GM23338 (cell line): ENCODE data around the gene TEX44. TPM values are rescaled to one million over a fixed set of nuclear protein-coding genes. Genes with fewer than 3 reads are reported as not detected.

Experiments
- ATAC-seq: fragments of 200-7000 bp; cut with Tn5 transposase; 3 replicates; pipeline ENCODE4 v1.9.1; 2020
- DNase-seq: peaks from one replicate; pipeline ENCODE4 v3.0.0-alpha.2; 2015; ENCODE audit warnings: low spot score
- H2AFZ ChIP-seq: fragments of 200-600 bp; sonication (generic); 2 replicates; pipeline ENCODE4 v1.8.0; 2016; ENCODE audit warnings: antibody characterized with exemption, mild to moderate bottlenecking, moderate library complexity
- H3F3A ChIP-seq: fragments of 200-600 bp; sonication (generic); replicated peaks from 2 replicates; pipeline ENCODE4 v1.8.0; 2017; ENCODE audit warnings: antibody characterized with exemption, mixed run types, low read depth
- H3K27ac ChIP-seq: fragments of 200-600 bp; sonication (generic); 2 replicates; pipeline ENCODE4 v1.6.1; 2016; ENCODE audit warnings: low read depth
- H3K27me3 ChIP-seq: fragments of 200-600 bp; sonication (generic); 2 replicates; pipeline ENCODE4 v1.8.0; 2016; ENCODE audit warnings: mild to moderate bottlenecking, mixed run types, moderate library complexity; ENCODE audit not compliant: insufficient read depth
- H3K36me3 ChIP-seq: fragments of 200-600 bp; sonication (generic); 2 replicates; pipeline ENCODE4 v1.8.0; 2016; ENCODE audit warnings: mild to moderate bottlenecking; ENCODE audit not compliant: insufficient read depth
- H3K4me1 ChIP-seq: fragments of 200-600 bp; sonication (generic); 2 replicates; pipeline ENCODE4 v1.8.0; 2016; ENCODE audit warnings: mild to moderate bottlenecking, moderate library complexity; ENCODE audit not compliant: insufficient read depth
- H3K4me2 ChIP-seq: fragments of 200-600 bp; sonication (generic); 2 replicates; pipeline ENCODE4 v1.7.1; 2017; ENCODE audit warnings: mixed run types
- H3K4me3 ChIP-seq: fragments of 200-600 bp; sonication (generic); 2 replicates; pipeline ENCODE4 v1.6.1; 2016; ENCODE audit warnings: mixed run types
- H3K79me2 ChIP-seq: fragments of 200-600 bp; sonication (generic); replicated peaks from 2 replicates; pipeline ENCODE4 v1.8.0; 2017; ENCODE audit warnings: mild to moderate bottlenecking; ENCODE audit not compliant: insufficient read depth
- H3K9me2 ChIP-seq: fragments of 200-600 bp; sonication (generic); 2 replicates; pipeline ENCODE4 v1.8.0; 2017; ENCODE audit not compliant: insufficient read depth
- H4K20me1 ChIP-seq: fragments of 200-600 bp; sonication (generic); replicated peaks from 2 replicates; pipeline ENCODE4 v1.8.0; 2017; ENCODE audit warnings: mild to moderate bottlenecking; ENCODE audit not compliant: insufficient read depth
- H3K27ac Mint-ChIP-seq: 2 replicates; pipeline ENCODE4 v1.8.0; 2020; ENCODE audit warnings: inconsistent platforms, mild to moderate bottlenecking, moderate library complexity, mixed read lengths
- H3K27me3 Mint-ChIP-seq: 3 replicates; pipeline ENCODE4 v1.8.0; 2022; ENCODE audit warnings: low read depth, mild to moderate bottlenecking, moderate library complexity, mixed read lengths, inconsistent platforms; ENCODE audit not compliant: insufficient read depth, poor library complexity
- H3K36me3 Mint-ChIP-seq: 3 replicates; pipeline ENCODE4 v1.8.0; 2021; ENCODE audit warnings: low read depth, mild to moderate bottlenecking, inconsistent platforms, moderate library complexity, mixed read lengths
- H3K4me1 Mint-ChIP-seq: 3 replicates; pipeline ENCODE4 v1.8.0; 2020; ENCODE audit warnings: mild to moderate bottlenecking, inconsistent platforms, mixed read lengths
- H3K4me3 Mint-ChIP-seq: 3 replicates; pipeline ENCODE4 v1.8.0; 2021; ENCODE audit warnings: moderate library complexity, mild to moderate bottlenecking, inconsistent platforms, mixed read lengths
- H3K9me3 Mint-ChIP-seq: 3 replicates; pipeline ENCODE4 v1.8.0; 2020; ENCODE audit warnings: moderate library complexity, mild to moderate bottlenecking, inconsistent platforms, mixed read lengths
- CREB1 ChIP-seq: fragments of 250-450 bp; sonication (Bioruptor Pico); IDR thresholded peaks from 2 replicates; pipeline ENCODE4 v1.5.0; 2020; ENCODE audit warnings: low read depth, mild to moderate bottlenecking, moderate library complexity
- CTCF ChIP-seq, 2 experiments: fragments of 200-600 bp in 1 of 2; sonication (generic) in 1 of 2; conservative IDR thresholded peaks; 2 replicates each; pipeline versions ENCODE4 v1.5.1 to v1.6.1; 2016 to 2017; ENCODE audit warnings: antibody characterized with exemption in 2 of 2, low read depth in 2 of 2, mild to moderate bottlenecking in 2 of 2, moderate library complexity in 1 of 2
- EZH2 ChIP-seq: fragments of 200-600 bp; sonication (generic); IDR thresholded peaks from one replicate; pipeline ENCODE4 v1.8.0; 2017; ENCODE audit warnings: antibody characterized with exemption, mild to moderate bottlenecking, low read depth; ENCODE audit not compliant: unreplicated experiment
- EZH2phosphoT487 ChIP-seq: fragments of 200-600 bp; sonication (generic); IDR thresholded peaks from one replicate; pipeline ENCODE4 v1.8.1; 2018; ENCODE audit warnings: antibody characterized with exemption; ENCODE audit not compliant: unreplicated experiment
- JUNB ChIP-seq: IDR thresholded peaks from one replicate; pipeline ENCODE4 v1.6.1; 2016; ENCODE audit warnings: antibody characterized with exemption; ENCODE audit not compliant: unreplicated experiment
- NANOG ChIP-seq: IDR thresholded peaks from 2 replicates; pipeline ENCODE4 v1.6.1; 2016; ENCODE audit warnings: antibody characterized with exemption, borderline replicate concordance
- POLR2AphosphoS5 ChIP-seq: IDR thresholded peaks from 2 replicates; pipeline ENCODE4 v1.6.1; 2016; ENCODE audit warnings: antibody characterized with exemption, low read depth
- ZNF114 ChIP-seq: fragments of 250-450 bp; sonication (Bioruptor Pico); IDR thresholded peaks from 2 replicates; pipeline ENCODE4 v1.5.0; 2020; ENCODE audit warnings: mild to moderate bottlenecking, moderate library complexity
- ZNF331 ChIP-seq: fragments of 250-450 bp; sonication (Bioruptor Pico); IDR thresholded peaks from 2 replicates; pipeline ENCODE4 v1.5.0; 2020; ENCODE audit warnings: low read depth, mild to moderate bottlenecking, moderate library complexity
- ZNF462 ChIP-seq: fragments of 250-450 bp; sonication (Bioruptor Pico); IDR thresholded peaks from 2 replicates; pipeline ENCODE4 v1.5.0; 2020; ENCODE audit warnings: mild to moderate bottlenecking, moderate library complexity
- polyA plus RNA-seq: library from polyadenylated mRNA; unstranded; fragments of >200 nt; fragmentation: Nextera tagmentation; extraction: Ambion mirVana; gene quantifications from 2 replicates; pipeline ENCODE4 v1.2.1, GENCODE V29; 2016
- total RNA-seq: library from RNA; depleted of rRNA; stranded (reverse); fragments of >200 nt; shearing (Covaris generic); gene quantifications from 2 replicates; pipeline ENCODE4 v1.2.3, GENCODE V29; 2014
- TF ChIP-seq, protein P1 (sequence below): IDR thresholded peaks from 2 replicates; pipeline ENCODE4 v1.6.1; 2016; ENCODE audit warnings: antibody characterized with exemption

TEX44 gene
- total and polyA plus RNA-seq, 2 experiments from 2014 or later: not detected

- TF ChIP-seq, protein P1, sequence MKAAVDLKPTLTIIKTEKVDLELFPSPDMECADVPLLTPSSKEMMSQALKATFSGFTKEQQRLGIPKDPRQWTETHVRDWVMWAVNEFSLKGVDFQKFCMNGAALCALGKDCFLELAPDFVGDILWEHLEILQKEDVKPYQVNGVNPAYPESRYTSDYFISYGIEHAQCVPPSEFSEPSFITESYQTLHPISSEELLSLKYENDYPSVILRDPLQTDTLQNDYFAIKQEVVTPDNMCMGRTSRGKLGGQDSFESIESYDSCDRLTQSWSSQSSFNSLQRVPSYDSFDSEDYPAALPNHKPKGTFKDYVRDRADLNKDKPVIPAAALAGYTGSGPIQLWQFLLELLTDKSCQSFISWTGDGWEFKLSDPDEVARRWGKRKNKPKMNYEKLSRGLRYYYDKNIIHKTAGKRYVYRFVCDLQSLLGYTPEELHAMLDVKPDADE: no peak
- TF ChIP-seq JUNB (no peak), EZH2phosphoT487 (no peak), POLR2AphosphoS5 (no peak), CTCF (conservative IDR thresholded peaks at IDR 0.05; ENCODE audit: low read depth in 2 of 2) (peak; percentile 19 to 60; a peak in 3 of 4 replicates), ZNF114 (CRISPR knock-in tag) (no peak), ZNF331 (CRISPR knock-in tag) (no peak)
Measured at GRCh38 chr2:231604685-231605606, 12.3 kb downstream of the TEX44 start (continued).

DNA sequence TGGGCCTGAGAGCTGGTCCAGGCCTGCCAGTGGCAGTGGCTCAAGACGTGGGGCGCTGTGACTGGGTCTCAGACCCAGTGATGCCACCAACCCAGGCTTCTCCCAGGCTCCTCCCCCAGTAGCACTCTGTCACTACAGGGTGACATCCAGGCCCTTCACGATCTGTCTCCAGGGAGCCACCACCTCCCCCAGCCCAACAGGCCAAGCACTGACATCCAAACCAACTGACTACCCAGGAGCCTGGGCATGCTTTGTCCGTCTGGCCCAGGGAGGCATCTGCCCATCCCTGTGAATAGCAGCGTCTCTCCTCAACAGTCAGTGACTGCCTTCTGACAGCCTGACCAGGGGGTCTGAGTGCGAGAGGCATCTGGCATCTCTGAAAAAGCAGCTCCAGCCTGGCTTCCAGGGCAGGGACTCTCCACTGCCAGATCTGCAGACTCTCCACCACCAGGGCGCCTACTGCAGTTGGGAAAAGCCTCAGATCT, 13.0 kb downstream of the TEX44 start:
- Histone ChIP-seq H3K79me2 (no peaks in the 10 kb centered on the region), H3K27me3 (no peaks in the 10 kb centered on the region), H3K36me3 (no peaks in the 10 kb centered on the region), H3K9me2 (no peaks in the 10 kb centered on the region), H3K4me3 (no peak overlapping the region; the same call in 1 of the 2 replicates), H3K4me1 (peaks cover 21% of the 10 kb centered on the region), H3K4me2 (peak overlapping the region; percentile 84), H4K20me1 (no peaks in the 10 kb centered on the region), H2AFZ (no peak overlapping the region), H3K27ac (no peak overlapping the region), H3F3A (peaks cover 12% of the 10 kb centered on the region; the same call in 1 of the 2 replicates)
- Mint-ChIP-seq H3K9me3 (no peaks in the 10 kb centered on the region), H3K4me1 (peaks cover 34% of the 10 kb centered on the region), H3K36me3 (no peaks in the 10 kb centered on the region; the same call in 2 of the 3 replicates), H3K4me3 (peak overlapping the region; percentile 35), H3K27ac (no peak overlapping the region), H3K27me3 (peaks cover 26% of the 10 kb centered on the region)
- DNase-seq (no peak), ATAC-seq (no peak)
- TF ChIP-seq ZNF114 (CRISPR knock-in tag) (no peak), CREB1 (CRISPR knock-in tag) (no peak), NANOG (no peak), ZNF462 (CRISPR knock-in tag) (no peak), EZH2 (no peak)
- TF ChIP-seq, protein P1: no peak
